CD4-positive, alpha-beta T cell treated with Interleukin-17A for 1 hour (primary cell): Measurements from ENCODE around the gene PDE4B.

Source experiments
- DNase-seq: peaks from one replicate; pipeline ENCODE4 v3.0.0-alpha.2; 2020

Gene PDE4B

DNA sequence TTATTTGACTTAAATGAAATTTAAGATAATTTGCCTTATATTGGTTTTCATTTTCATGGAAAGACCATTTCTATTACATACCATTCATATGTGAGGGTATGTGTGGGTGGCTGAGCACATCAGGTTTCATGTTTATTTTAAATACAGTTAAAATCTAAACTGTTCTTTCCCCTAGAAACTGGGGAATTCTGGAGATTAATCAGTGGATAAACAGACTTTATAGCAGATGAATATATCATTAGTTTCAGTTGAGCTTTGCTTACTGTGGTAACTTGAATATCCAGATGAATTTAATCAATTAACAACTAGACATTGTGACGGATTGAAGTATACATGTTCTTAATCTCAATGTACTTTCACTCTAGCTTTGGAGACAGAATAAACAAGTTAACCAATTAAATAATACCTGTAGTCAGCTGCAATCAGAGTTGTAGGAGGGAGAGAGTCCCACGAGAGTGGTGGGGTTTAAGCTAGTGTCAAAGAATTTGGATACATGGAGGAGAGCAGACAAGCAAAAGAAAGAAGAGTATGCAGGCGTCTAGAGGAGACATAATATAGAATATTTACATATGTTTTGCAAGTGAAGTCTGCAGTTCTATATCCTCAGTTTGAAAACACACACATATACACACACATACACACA lies 97.6 kb downstream of the PDE4B start:
- DNase-seq = no peak

- DNase-seq = no peak
Observed at GRCh38 chr1:65894738-65895605, 102.3 kb downstream of the PDE4B start.

- no peak for DNase-seq
Observed at GRCh38 chr1:65896721-65897120, 104.0 kb downstream of the PDE4B start.

- no peak for DNase-seq
Observed at GRCh38 chr1:65897485-65897884, 104.8 kb downstream of the PDE4B start.

DNA sequence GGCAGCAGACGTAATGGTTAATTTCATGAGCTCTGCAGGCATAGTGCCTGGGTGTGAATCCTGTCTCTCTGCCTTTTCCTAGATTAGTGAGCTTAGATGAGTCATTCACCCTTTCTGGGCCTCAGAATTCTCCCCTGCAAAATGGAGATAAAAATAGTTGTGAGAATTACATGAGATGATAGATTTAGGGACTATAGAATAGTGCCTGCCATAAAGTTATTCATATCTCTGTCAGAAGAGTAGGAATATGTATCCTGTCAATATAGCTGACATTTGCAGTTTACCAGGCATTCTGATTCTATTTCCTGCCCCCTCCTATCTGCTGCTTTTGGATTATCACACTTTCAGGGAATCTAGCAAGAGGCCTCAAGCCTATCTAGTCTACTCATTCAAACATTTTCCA lies 112.0 kb downstream of the PDE4B start:
- DNase-seq = no peak

GRCh38 chr1:65910432-65910831 lies 117.7 kb downstream of the PDE4B start:
- no peak for DNase-seq

GRCh38 chr1:65911679-65912078 lies 119.0 kb downstream of the PDE4B start:
- no peak for DNase-seq

- no peak for DNase-seq
Observed at GRCh38 chr1:65918564-65918963, 125.9 kb downstream of the PDE4B start.

- DNase-seq = no peak
Observed at GRCh38 chr1:65921446-65921845, 128.8 kb downstream of the PDE4B start.

- no peak for DNase-seq
Observed at GRCh38 chr1:65924471-65924870, 131.8 kb downstream of the PDE4B start.

DNA sequence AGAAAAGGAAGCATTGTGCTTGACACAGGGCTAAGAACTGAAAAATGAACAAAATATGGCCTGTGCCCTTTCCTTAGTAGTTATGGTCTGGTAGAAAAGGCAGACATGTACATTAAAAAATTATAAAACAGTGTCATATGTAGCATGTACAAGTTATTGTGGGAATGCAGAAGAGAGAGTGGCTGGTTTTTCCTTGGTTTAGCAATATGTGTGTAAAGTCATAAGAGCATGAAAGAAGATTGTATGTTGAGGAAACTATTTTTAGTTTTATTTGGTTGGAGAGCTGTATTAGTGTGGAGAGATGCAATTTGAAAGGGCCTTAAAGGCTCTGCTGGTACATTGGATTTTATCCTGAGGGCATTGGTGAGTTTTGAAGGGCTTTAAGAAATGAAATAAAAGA lies 145.8 kb downstream of the PDE4B start:
- no peak for DNase-seq

- no peak for DNase-seq
Observed at GRCh38 chr1:65939191-65939590, 146.5 kb downstream of the PDE4B start.

GRCh38 chr1:65939636-65940035 lies 146.9 kb downstream of the PDE4B start:
- no peak for DNase-seq

- DNase-seq = no peak
Observed at GRCh38 chr1:65940126-65940525, 147.4 kb downstream of the PDE4B start.

- no peak for DNase-seq
Observed at GRCh38 chr1:65942476-65942875, 149.8 kb downstream of the PDE4B start.

DNA sequence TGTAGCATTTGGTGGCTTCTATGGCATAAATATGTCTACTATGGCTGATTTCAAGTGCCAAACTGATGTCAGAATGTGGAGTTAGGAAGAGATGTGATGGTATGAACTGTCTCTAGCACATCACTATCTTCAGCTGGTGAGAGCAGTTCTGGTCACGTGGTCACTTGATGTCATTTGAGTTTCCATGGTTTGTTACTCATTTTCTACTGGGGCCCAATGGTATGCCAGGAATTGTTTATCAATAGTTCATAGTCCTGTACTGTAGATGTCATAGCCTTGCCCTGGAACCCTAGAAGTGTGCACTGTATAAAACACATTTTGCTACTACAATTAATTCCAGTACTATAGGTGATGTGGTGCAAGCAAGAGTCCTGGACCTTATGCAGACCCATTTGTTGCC lies 153.7 kb downstream of the PDE4B start:
- no peak for DNase-seq

GRCh38 chr1:65946960-65947359 lies 154.3 kb downstream of the PDE4B start:
- no peak for DNase-seq

DNA sequence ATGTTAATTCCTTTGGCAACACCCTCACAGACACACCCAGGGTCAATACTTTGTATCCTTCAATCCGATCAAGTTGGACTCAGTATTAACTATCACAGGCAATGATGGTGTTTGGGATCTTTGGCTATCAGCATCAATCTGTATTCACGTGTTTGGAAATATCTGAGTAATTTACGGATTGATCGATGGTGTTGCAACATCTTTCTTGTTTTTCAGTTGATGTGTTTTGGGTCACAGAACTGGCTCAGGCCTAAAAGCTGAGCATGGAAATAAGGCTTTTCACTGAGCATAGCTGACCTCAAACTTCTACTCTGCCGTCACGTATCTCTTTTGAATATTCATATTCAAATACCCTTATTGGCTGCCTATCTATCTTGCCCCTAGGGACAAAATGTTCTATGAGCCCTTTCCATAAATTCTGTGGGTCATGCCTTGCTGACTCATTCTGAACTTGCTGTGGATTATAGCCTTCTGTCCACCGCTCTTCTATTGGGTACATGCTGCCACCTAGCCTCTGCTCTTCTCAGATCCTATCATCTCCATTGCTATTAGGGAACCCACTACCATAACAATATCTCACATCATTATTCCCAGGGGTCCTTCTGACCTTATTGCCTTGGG lies 156.0 kb downstream of the PDE4B start:
- no peak for DNase-seq

DNA sequence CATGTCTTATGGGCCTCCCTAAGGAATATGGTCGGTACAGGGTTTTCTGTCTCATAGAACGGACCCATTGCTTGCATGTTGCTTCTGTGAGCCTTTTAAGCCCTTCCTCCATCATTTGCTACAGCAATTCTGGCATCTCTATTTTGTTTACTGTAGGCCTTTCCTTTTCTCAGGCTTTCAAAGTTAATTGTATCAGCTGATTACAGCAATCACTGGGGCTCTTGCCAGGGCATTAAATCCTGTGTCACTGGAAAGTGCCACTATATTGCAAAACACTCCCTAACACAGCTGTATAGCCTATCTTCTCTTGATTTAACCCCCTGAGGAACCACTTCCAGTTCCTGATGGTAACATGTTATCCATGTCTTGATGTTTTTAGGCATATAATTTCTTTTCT lies 156.5 kb downstream of the PDE4B start:
- DNase-seq = no peak

DNA sequence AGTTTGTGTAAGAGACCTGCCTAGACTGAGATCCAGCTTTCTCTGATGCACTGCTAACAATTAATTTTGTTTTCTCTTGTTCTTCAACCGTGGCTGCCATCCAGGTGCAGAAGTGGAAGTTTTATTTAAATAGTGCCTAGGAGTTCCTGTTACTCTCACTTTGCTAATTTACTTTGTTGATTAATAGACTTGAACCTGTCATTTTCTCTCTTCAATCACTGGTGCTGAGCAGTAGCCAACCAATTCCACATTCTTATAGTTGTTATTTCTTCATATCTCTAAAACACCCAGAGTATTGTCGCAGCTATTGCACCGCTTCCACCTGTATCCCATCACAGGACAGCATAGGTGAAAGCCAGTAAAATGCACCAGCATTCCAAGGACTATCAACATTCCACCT lies 157.2 kb downstream of the PDE4B start:
- DNase-seq = no peak

GRCh38 chr1:65952696-65953095 lies 160.0 kb downstream of the PDE4B start:
- no peak for DNase-seq

- no peak for DNase-seq
Observed at GRCh38 chr1:65953170-65953569, 160.5 kb downstream of the PDE4B start.

GRCh38 chr1:65955071-65955470 lies 162.4 kb downstream of the PDE4B start:
- no peak for DNase-seq

GRCh38 chr1:65955503-65955902 lies 162.8 kb downstream of the PDE4B start:
- no peak for DNase-seq
